Activated naive CD4-positive, alpha-beta T cell (primary cell): ENCODE results near the gene TRIM10.
"Not testable (repeated sequence)": the region's sequence is repeated elsewhere in the genome, so short reads cannot be mapped to it uniquely, and the experiment has no call there.

Experiments used
- DNase-seq, 4 experiments: peaks; one replicate each; lab custom pipeline; 2025; lab: John Stamatoyannopoulos, UW

The TRIM10 gene

GRCh38 chr6:30172681-30173080 lies 11.7 kb upstream of the TRIM10 start:
- DNase-seq = no peak

GRCh38 chr6:30171677-30172471 lies 10.9 kb upstream of the TRIM10 start:
- DNase-seq = no peak

- no peak for DNase-seq
Measured at GRCh38 chr6:30169658-30170614, 8.9 kb upstream of the TRIM10 start.

- no peak for DNase-seq
Measured at GRCh38 chr6:30168741-30169140, 7.7 kb upstream of the TRIM10 start.

- DNase-seq = no peak
Measured at GRCh38 chr6:30167101-30167500, 6.1 kb upstream of the TRIM10 start.

GRCh38 chr6:30165238-30165637 lies 4.2 kb upstream of the TRIM10 start:
- not testable (repeated sequence) for DNase-seq

- DNase-seq = no peak
Measured at GRCh38 chr6:30164714-30165113, 3.7 kb upstream of the TRIM10 start.

GRCh38 chr6:30163918-30164654 lies 3.1 kb upstream of the TRIM10 start:
- no peak for DNase-seq

- DNase-seq = no peak
Measured at GRCh38 chr6:30163090-30163917, 2.3 kb upstream of the TRIM10 start, which contains the start of gene TRIM15. TSS of gene TRIM15 (plus strand) at chr6:30163546. CDS start at chr6:30163685, 139 bp downstream.

- no peak for DNase-seq
Measured at GRCh38 chr6:30162265-30163089, 1.5 kb upstream of the TRIM10 start.

- DNase-seq = no peak
Measured at GRCh38 chr6:30160008-30160784, 815 bp downstream of the TRIM10 start.

- no peak for DNase-seq
Measured at GRCh38 chr6:30158475-30159040, 2.5 kb downstream of the TRIM10 start.

GRCh38 chr6:30157999-30158398 lies 3.0 kb downstream of the TRIM10 start:
- no peak for DNase-seq

- no peak for DNase-seq
Measured at GRCh38 chr6:30157581-30157980, 3.4 kb downstream of the TRIM10 start.

GRCh38 chr6:30156774-30157173 lies 4.2 kb downstream of the TRIM10 start:
- DNase-seq = no peak

GRCh38 chr6:30156262-30156599 lies 4.8 kb downstream of the TRIM10 start:
- DNase-seq = no peak

- no peak for DNase-seq
Measured at GRCh38 chr6:30155520-30156261, 5.3 kb downstream of the TRIM10 start.

GRCh38 chr6:30154709-30155519 lies 6.1 kb downstream of the TRIM10 start:
- DNase-seq = no peak
